A673 (cell line): ENCODE measurements around the gene CRACR2A. TPM values are rescaled to one million over a fixed set of nuclear protein-coding genes. Genes with fewer than 3 reads are reported as not detected.

Experiments used
- BruUV-seq: library from RNA; stranded (reverse); fragments of 400-500 nt; replicated peaks from 2 replicates; lab custom pipeline; 2021; lab: Mats Ljungman, UMichigan
- CTCF ChIA-PET: fragments of 300-600 bp; sonication (Branson Sonifier 250); formaldehyde crosslinking; loops from one replicate; lab custom pipeline; 2022; ENCODE audit warnings: antibody characterized with exemption; lab: Charles Lee
- POLR2A ChIA-PET: fragments of 300-600 bp; sonication (Branson Sonifier 250); formaldehyde crosslinking; loops from one replicate; lab custom pipeline; 2022; ENCODE audit warnings: antibody characterized with exemption; ENCODE audit not compliant: low non-redundant PET; lab: Charles Lee
- DNase-seq: peaks from one replicate; pipeline ENCODE4 v3.0.0-alpha.2; 2015; ENCODE audit warnings: low spot score
- H3K27ac ChIP-seq: fragments of 200-600 bp; sonication (generic); 2 replicates; pipeline ENCODE4 v1.5.1; 2016; ENCODE audit warnings: mixed run types, low read depth, mild to moderate bottlenecking, mixed read lengths, antibody characterized with exemption, low read length; ENCODE audit not compliant: poor library complexity, severe bottlenecking
- H3K27me3 ChIP-seq: fragments of 200-600 bp; sonication (generic); replicated peaks from 2 replicates; pipeline ENCODE4 v1.6.1; 2017; ENCODE audit warnings: mixed run types, low read depth, mild to moderate bottlenecking, mixed read lengths, antibody characterized with exemption, low read length; ENCODE audit not compliant: insufficient read depth, poor library complexity
- H3K36me3 ChIP-seq: fragments of 200-600 bp; sonication (generic); 2 replicates; pipeline ENCODE4 v1.6.1; 2016; ENCODE audit warnings: mixed run types, mild to moderate bottlenecking, mixed read lengths, antibody characterized with exemption, low read length; ENCODE audit not compliant: insufficient read depth, poor library complexity, severe bottlenecking
- H3K4me1 ChIP-seq: fragments of 200-600 bp; sonication (generic); 2 replicates; pipeline ENCODE4 v1.6.1; 2017; ENCODE audit warnings: mixed run types, mild to moderate bottlenecking, mixed read lengths, antibody characterized with exemption, low read length; ENCODE audit not compliant: insufficient read depth, poor library complexity, severe bottlenecking
- H3K4me3 ChIP-seq: fragments of 200-600 bp; sonication (generic); 2 replicates; pipeline ENCODE4 v1.5.1; 2016; ENCODE audit warnings: low read depth, mixed run types, mild to moderate bottlenecking, mixed read lengths, low read length; ENCODE audit not compliant: poor library complexity, severe bottlenecking
- H3K9me3 ChIP-seq: fragments of 200-600 bp; sonication (generic); 2 replicates; pipeline ENCODE4 v1.6.1; 2016; ENCODE audit warnings: mixed run types, low read depth, mild to moderate bottlenecking, mixed read lengths, antibody characterized with exemption, low read length; ENCODE audit not compliant: poor library complexity, severe bottlenecking
- CTCF ChIP-seq: fragments of 300-800, 200-600 bp; sonication (generic); conservative IDR thresholded peaks from 2 replicates; pipeline ENCODE4 v1.5.1; 2017; ENCODE audit warnings: low read depth, mild to moderate bottlenecking, antibody characterized with exemption, low read length, moderate library complexity, mixed read lengths
- EZH2 ChIP-seq: fragments of 200-600 bp; sonication (generic); IDR thresholded peaks from 2 replicates; pipeline ENCODE4 v1.6.1; 2017; ENCODE audit warnings: borderline replicate concordance, low read depth, mild to moderate bottlenecking, mixed read lengths, antibody characterized with exemption, low read length; ENCODE audit not compliant: poor library complexity, severe bottlenecking
- intact Hi-C: fragments of 100-400 bp; cut with micrococcal nuclease; formaldehyde crosslinking; loops from one replicate; pipeline ENCODE4 v1.10.0; 2022; ENCODE audit not compliant: unreplicated experiment
- total RNA-seq: library from RNA; stranded (reverse); gene quantifications from 2 replicates; pipeline ENCODE4 v1.2.3, GENCODE V29; 2021

Gene CRACR2A
- total RNA-seq, 1 experiment from 2014 or later, result 0.13 TPM

- TF ChIP-seq EZH2 (no peak), CTCF (no peak)
- Histone ChIP-seq H3K4me3 (no peak overlapping the region), H3K27ac (no peak overlapping the region), H3K36me3 (no peaks in the 10 kb centered on the region), H3K27me3 (peaks cover 17% of the 10 kb centered on the region), H3K9me3 (no peaks in the 10 kb centered on the region), H3K4me1 (no peaks in the 10 kb centered on the region)
- intact Hi-C loops, result no loop called here
- no peak for DNase-seq
- ChIA-PET POLR2A (no interaction called here), CTCF (no interaction called here)
- no TSS peak for BruUV-seq
Observed at GRCh38 chr12:3576891-3577290, 176.0 kb downstream of the CRACR2A start.

- Histone ChIP-seq H3K27ac (no peak overlapping the region), H3K4me3 (no peak overlapping the region), H3K27me3 (peaks cover 30% of the 10 kb centered on the region), H3K36me3 (no peaks in the 10 kb centered on the region), H3K4me1 (no peaks in the 10 kb centered on the region), H3K9me3 (no peaks in the 10 kb centered on the region)
- ChIA-PET CTCF (no interaction called here), POLR2A (no interaction called here)
- intact Hi-C loops, result no loop called here
- no peak for TF ChIP-seq CTCF
- TF ChIP-seq EZH2, result no peak
- BruUV-seq, result no TSS peak
- DNase-seq, result no peak
Observed at GRCh38 chr12:3574986-3575385, 177.9 kb downstream of the CRACR2A start.

DNA sequence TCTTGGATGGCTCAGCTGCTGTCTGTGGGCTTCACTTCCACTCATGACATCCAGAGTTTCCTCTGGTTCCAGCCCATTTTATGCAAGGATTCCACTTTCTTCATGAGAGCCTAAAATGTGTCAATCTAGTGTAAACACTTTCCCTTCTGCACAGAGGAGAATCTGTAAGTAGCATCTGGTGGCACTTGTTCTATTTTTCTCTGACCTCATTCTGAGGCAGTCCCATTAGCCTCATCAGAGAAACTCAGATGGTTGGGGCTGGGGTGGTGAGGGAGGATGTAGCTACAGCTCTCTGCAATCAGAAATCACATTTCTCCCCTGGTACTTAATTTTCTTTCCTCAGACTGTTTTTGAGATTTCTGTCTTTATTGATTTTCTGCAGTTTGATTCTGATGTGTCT is 180.3 kb downstream of the CRACR2A start:
- no peaks in the 10 kb centered on the region for H3K9me3 ChIP-seq
- no peak overlapping the region for H3K27ac ChIP-seq
- no TSS peak for BruUV-seq
- no peak for DNase-seq
- POLR2A ChIA-PET, result no interaction called here
- TF ChIP-seq EZH2 (no peak), CTCF (no peak)
- intact Hi-C loops, result no loop called here
- H3K27me3 ChIP-seq, result peaks cover 31% of the 10 kb centered on the region
- no peak overlapping the region for H3K4me3 ChIP-seq
- H3K4me1 ChIP-seq, result no peaks in the 10 kb centered on the region
- no peaks in the 10 kb centered on the region for H3K36me3 ChIP-seq
- CTCF ChIA-PET, result no interaction called here
